Measurements from ENCODE around the gene EXOC3L4. TPM values are rescaled to one million over a fixed set of nuclear protein-coding genes. Genes with fewer than 3 reads are reported as not detected.

The EXOC3L4 gene
- total and polyA plus RNA-seq, 5 donors from 2014 or later, result not detected

DNA sequence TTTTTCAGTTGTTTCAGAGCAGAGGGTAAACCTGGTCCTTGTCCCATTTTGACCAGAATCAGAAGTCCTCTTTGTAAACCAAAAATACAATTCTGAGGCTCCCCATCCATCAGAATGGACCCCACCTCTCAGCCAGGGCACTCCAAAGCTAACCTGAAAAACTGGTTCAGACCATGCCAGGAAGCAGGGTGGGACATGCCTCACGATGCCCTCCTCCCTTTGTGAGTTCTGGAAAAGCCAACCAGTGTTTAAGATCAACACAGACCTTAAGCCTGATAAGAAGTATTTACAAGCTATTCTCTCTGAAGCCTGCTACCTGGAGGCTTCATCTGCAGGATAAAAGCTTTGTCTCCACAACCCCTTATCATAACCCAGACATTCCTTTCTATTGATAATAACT is 64.2 kb downstream of the EXOC3L4 start:
- no peak overlapping the region for H3K4me3 Mint-ChIP-seq
- no peaks in the 10 kb centered on the region for H3K36me3 ChIP-seq (ENCODE audit: control insufficient read depth, insufficient read depth, low read length)
- peaks cover 0 to 3% (median 0%) of the 10 kb centered on the region in 4 donors for H3K4me1 Mint-ChIP-seq
- H3K9me3 Mint-ChIP-seq, result no peaks in the 10 kb centered on the region
- H3K27me3 ChIP-seq (ENCODE audit: control insufficient read depth, insufficient read depth, low read length), result no peaks in the 10 kb centered on the region
- no peak for ATAC-seq (ENCODE audit: low read depth in 2 of 2)
- H3K36me3 Mint-ChIP-seq, result no peaks in the 10 kb centered on the region
- H3K27me3 Mint-ChIP-seq, result peaks cover 11% of the 10 kb centered on the region
- H3K4me3 ChIP-seq (ENCODE audit: low read depth, low read length), result no peak overlapping the region
- no peak for DNase-seq
- H3K4me1 ChIP-seq (ENCODE audit: control insufficient read depth, insufficient read depth, low read length, poor library complexity, severe bottlenecking), result no peaks in the 10 kb centered on the region
- H3K27ac ChIP-seq (ENCODE audit: insufficient read depth, low read length, poor library complexity, severe bottlenecking), result no peak overlapping the region
- H3K9me3 ChIP-seq (ENCODE audit: control insufficient read depth in 2 of 2, low read length in 2 of 2), result no peaks in the 10 kb centered on the region
- no peak overlapping the region for H3K27ac Mint-ChIP-seq

Other genes with a start within 250 kb of the EXOC3L4 start
- 0.86 TPM for gene AMN, start 172.1 kb upstream of the EXOC3L4 start, total RNA-seq
- gene AMN, start 172.1 kb upstream of the EXOC3L4 start, polyA plus RNA-seq, result 1 to 10 TPM in 1 of 4 donors, under 1 TPM in 2, not detected in 1; 0.24 to 2.2 (median 0.46) TPM
- gene CDC42BPB, start 37.2 kb upstream of the EXOC3L4 start, total RNA-seq, result 19.2 TPM
- under 1 TPM; 0.08 to 0.91 (median 0.36) TPM for gene CDC42BPB, start 37.2 kb upstream of the EXOC3L4 start, polyA plus RNA-seq
- not detected for gene LBHD2, start 10.5 kb upstream of the EXOC3L4 start, total RNA-seq
- not detected for gene LBHD2, start 10.5 kb upstream of the EXOC3L4 start, polyA plus RNA-seq
- 0.64 TPM for gene TNFAIP2, start 28.7 kb downstream of the EXOC3L4 start, total RNA-seq
- not detected for gene TNFAIP2, start 28.7 kb downstream of the EXOC3L4 start, polyA plus RNA-seq
- gene EIF5, start 239.5 kb downstream of the EXOC3L4 start, total RNA-seq, result 675 TPM
- gene EIF5, start 239.5 kb downstream of the EXOC3L4 start, polyA plus RNA-seq, result 100 to 1,000 TPM; 364 to 387 (median 370) TPM

Data from CD4-positive, CD25-positive, alpha-beta regulatory T cell (primary cell).